ENCODE measurements around the gene EFCAB11.

- TF ChIP-seq PATZ1 (CRISPR knock-in tag; IDR thresholded peaks at IDR 0.05; ENCODE audit: borderline replicate concordance) (no peak), ISL1 (CRISPR knock-in tag; IDR thresholded peaks at IDR 0.05) (no peak), ARNTL (CRISPR knock-in tag; IDR thresholded peaks at IDR 0.05; ENCODE audit: borderline replicate concordance, low read depth) (no peak), ZFP3 (CRISPR knock-in tag; IDR thresholded peaks at IDR 0.05) (no peak), ZFP30 (CRISPR knock-in tag; IDR thresholded peaks at IDR 0.05) (no peak), RARB (CRISPR knock-in tag; IDR thresholded peaks at IDR 0.05) (no peak), POU6F1 (CRISPR knock-in tag; IDR thresholded peaks at IDR 0.05; ENCODE audit: borderline replicate concordance, low read depth) (no peak), BACH2 (CRISPR knock-in tag; IDR thresholded peaks at IDR 0.05; ENCODE audit: borderline replicate concordance) (no peak), CREB5 (CRISPR knock-in tag; IDR thresholded peaks at IDR 0.05; ENCODE audit: low read depth) (no peak), ESRRG (CRISPR knock-in tag; IDR thresholded peaks at IDR 0.05) (no peak), ZNF8 (CRISPR knock-in tag; IDR thresholded peaks at IDR 0.05) (no peak), SNAI2 (CRISPR knock-in tag; IDR thresholded peaks at IDR 0.05) (no peak), CSDC2 (CRISPR knock-in tag; IDR thresholded peaks at IDR 0.05) (no peak), CSRNP3 (CRISPR knock-in tag; IDR thresholded peaks at IDR 0.05) (no peak)
Measured at GRCh38 chr14:89805501-89805900, 149.0 kb downstream of the EFCAB11 start.
